GM18526 (cell line): ENCODE results near the gene ANKIB1.

ENCODE experiments used
- POLR2A ChIP-seq: IDR thresholded peaks from 3 replicates; pipeline ENCODE4 v1.6.1; 2011; ENCODE audit not compliant: insufficient read length; ENCODE audit errors: extremely low read depth

The ANKIB1 gene

GRCh38 chr7:92295391-92295790, 49.6 kb downstream of the ANKIB1 start:
- TF ChIP-seq POLR2A: no peak

- TF ChIP-seq POLR2A: no peak
Measured at GRCh38 chr7:92296235-92296634, 50.5 kb downstream of the ANKIB1 start.

GRCh38 chr7:92296880-92297445, 51.2 kb downstream of the ANKIB1 start:
- no peak for TF ChIP-seq POLR2A

GRCh38 chr7:92297736-92298135, 52.0 kb downstream of the ANKIB1 start:
- TF ChIP-seq POLR2A: no peak

- TF ChIP-seq POLR2A: no peak
Measured at GRCh38 chr7:92303761-92304160, 58.0 kb downstream of the ANKIB1 start.

- no peak for TF ChIP-seq POLR2A
Measured at GRCh38 chr7:92304406-92304893, 58.7 kb downstream of the ANKIB1 start.

- no peak for TF ChIP-seq POLR2A
Measured at GRCh38 chr7:92306153-92306552, 60.4 kb downstream of the ANKIB1 start.

GRCh38 chr7:92313055-92313454, 67.3 kb downstream of the ANKIB1 start:
- TF ChIP-seq POLR2A: no peak

- no peak for TF ChIP-seq POLR2A
Measured at GRCh38 chr7:92319243-92319642, 73.5 kb downstream of the ANKIB1 start.

GRCh38 chr7:92325173-92325572, 79.4 kb downstream of the ANKIB1 start:
- TF ChIP-seq POLR2A: no peak

GRCh38 chr7:92325858-92326257, 80.1 kb downstream of the ANKIB1 start:
- TF ChIP-seq POLR2A: no peak

- no peak for TF ChIP-seq POLR2A
Measured at GRCh38 chr7:92330835-92331438, 85.2 kb downstream of the ANKIB1 start.

GRCh38 chr7:92331508-92331907, 85.7 kb downstream of the ANKIB1 start:
- no peak for TF ChIP-seq POLR2A

- no peak for TF ChIP-seq POLR2A
Measured at GRCh38 chr7:92332782-92333181, 87.0 kb downstream of the ANKIB1 start.

GRCh38 chr7:92333866-92334265, 88.1 kb downstream of the ANKIB1 start:
- TF ChIP-seq POLR2A: no peak

GRCh38 chr7:92335574-92335973, 89.8 kb downstream of the ANKIB1 start:
- no peak for TF ChIP-seq POLR2A
